K562 (cell line): ENCODE results near the gene KLHL18.

Source experiments
- CTCF ChIP-seq, 3 experiments: IDR thresholded peaks in 2 of 3; conservative IDR thresholded peaks in 1 of 3; 2 replicates each; pipeline ENCODE4 v1.5.1; 2011 to 2012; ENCODE audit warnings: low read length in 3 of 3, mild to moderate bottlenecking in 3 of 3, control low read depth in 2 of 3, improper control_type of control experiment in 1 of 3, inconsistent platforms in 1 of 3, low read depth in 1 of 3, mixed read lengths in 1 of 3, moderate library complexity in 1 of 3; ENCODE audit not compliant: insufficient read depth in 2 of 3
- ELK1 ChIP-seq: sonication (generic); formaldehyde crosslinking; IDR thresholded peaks from 2 replicates; pipeline ENCODE4 v1.8.1; 2022; ENCODE audit warnings: missing genetic modification reagents
- POLR2G ChIP-seq: fragments of 200-400 bp; formaldehyde crosslinking; IDR thresholded peaks from 2 replicates; pipeline ENCODE4 v1.6.1; 2017; ENCODE audit warnings: low read depth, mild to moderate bottlenecking, antibody characterized with exemption, low read length, moderate library complexity
- RAD21 ChIP-seq, 2 experiments: fragments of 250-450 bp in 1 of 2; fragments of 450-650 bp in 1 of 2; sonication (Bioruptor Pico) in 1 of 2; formaldehyde crosslinking in 1 of 2; IDR thresholded peaks in 1 of 2; conservative IDR thresholded peaks in 1 of 2; 2 replicates each; pipeline versions ENCODE4 v1.4.0 to v1.8.0; 2020 to 2022; ENCODE audit warnings: mild to moderate bottlenecking in 2 of 2, moderate library complexity in 1 of 2
- ZBTB1 ChIP-seq: sonication (generic); formaldehyde crosslinking; IDR thresholded peaks from 2 replicates; pipeline ENCODE4 v1.8.1; 2023; ENCODE audit warnings: missing genetic modification reagents, low read depth, mild to moderate bottlenecking, borderline replicate concordance
- ZNF140 ChIP-seq: fragments of 250-450 bp; sonication (Bioruptor Pico); IDR thresholded peaks from 2 replicates; pipeline ENCODE4 v1.8.0; 2021; ENCODE audit warnings: moderate library complexity, mild to moderate bottlenecking, inconsistent platforms
- ZNF311 ChIP-seq: fragments of 250-450 bp; sonication (Bioruptor Pico); IDR thresholded peaks from 2 replicates; pipeline ENCODE4 v1.4.0; 2020; ENCODE audit warnings: mild to moderate bottlenecking, moderate library complexity

- no peak for TF ChIP-seq ZBTB1 (CRISPR knock-in tag)
- TF ChIP-seq ZNF311, result no peak
- no peak for TF ChIP-seq CTCF (IDR thresholded peaks at IDR 0.05 in 2 of 3, conservative IDR thresholded peaks at IDR 0.05 in 1 of 3; ENCODE audit: insufficient read depth in 2 of 3, low read depth in 1 of 3, low read length in 3 of 3)
- no peak for TF ChIP-seq ELK1 (CRISPR knock-in tag)
- TF ChIP-seq POLR2G, result 0 out of 2 replicates have a peak, but pooled peaks have one; percentile 28
- no peak for TF ChIP-seq ZNF140 (CRISPR knock-in tag)
- TF ChIP-seq RAD21 (CRISPR knock-in tag; conservative IDR thresholded peaks at IDR 0.05 in 1 of 2, IDR thresholded peaks at IDR 0.05 in 1 of 2), result no peak
These were observed 1.0 kb downstream of the KLHL18 start for GRCh38 chr3:47283591-47284364.
